NB4 (cell line): Measurements from ENCODE around the gene IRAK4.

Experiments
- MYC ChIP-seq: IDR thresholded peaks from 2 replicates; pipeline ENCODE4 v1.6.1; 2011; ENCODE audit warnings: low read depth, low read length
- POLR2A ChIP-seq: IDR thresholded peaks from 2 replicates; pipeline ENCODE4 v1.6.1; 2011; ENCODE audit warnings: mild to moderate bottlenecking; ENCODE audit not compliant: insufficient read length; ENCODE audit errors: extremely low read depth
- TF ChIP-seq, protein P1 (sequence below): IDR thresholded peaks from one replicate; pipeline ENCODE4 v1.5.1; 2012; ENCODE audit warnings: low read depth, low read length
- TF ChIP-seq, protein P2 (sequence below): IDR thresholded peaks from 2 replicates; pipeline ENCODE4 v1.6.1; 2011; ENCODE audit warnings: low read depth, low read length

DNA sequence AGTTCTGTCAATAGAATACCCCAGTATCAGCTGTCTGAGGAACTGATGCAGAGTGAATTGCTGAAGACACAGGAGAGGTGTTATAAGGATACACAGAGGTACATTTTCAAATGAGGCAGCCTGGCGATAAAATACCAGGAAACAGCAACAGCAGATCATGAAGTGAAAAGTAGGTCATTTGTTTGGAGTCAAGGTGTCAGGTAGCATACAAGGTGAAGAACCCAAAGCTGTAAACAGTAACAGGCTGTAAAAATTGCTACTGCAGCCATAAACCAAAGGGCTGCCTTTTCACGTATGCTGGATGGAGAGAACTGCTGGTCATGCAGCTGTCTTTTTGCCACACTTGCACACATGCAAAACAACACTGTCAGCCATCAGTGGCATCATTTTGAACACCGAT, 56.7 kb downstream of the IRAK4 start:
- TF ChIP-seq, protein P1, sequence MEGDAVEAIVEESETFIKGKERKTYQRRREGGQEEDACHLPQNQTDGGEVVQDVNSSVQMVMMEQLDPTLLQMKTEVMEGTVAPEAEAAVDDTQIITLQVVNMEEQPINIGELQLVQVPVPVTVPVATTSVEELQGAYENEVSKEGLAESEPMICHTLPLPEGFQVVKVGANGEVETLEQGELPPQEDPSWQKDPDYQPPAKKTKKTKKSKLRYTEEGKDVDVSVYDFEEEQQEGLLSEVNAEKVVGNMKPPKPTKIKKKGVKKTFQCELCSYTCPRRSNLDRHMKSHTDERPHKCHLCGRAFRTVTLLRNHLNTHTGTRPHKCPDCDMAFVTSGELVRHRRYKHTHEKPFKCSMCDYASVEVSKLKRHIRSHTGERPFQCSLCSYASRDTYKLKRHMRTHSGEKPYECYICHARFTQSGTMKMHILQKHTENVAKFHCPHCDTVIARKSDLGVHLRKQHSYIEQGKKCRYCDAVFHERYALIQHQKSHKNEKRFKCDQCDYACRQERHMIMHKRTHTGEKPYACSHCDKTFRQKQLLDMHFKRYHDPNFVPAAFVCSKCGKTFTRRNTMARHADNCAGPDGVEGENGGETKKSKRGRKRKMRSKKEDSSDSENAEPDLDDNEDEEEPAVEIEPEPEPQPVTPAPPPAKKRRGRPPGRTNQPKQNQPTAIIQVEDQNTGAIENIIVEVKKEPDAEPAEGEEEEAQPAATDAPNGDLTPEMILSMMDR, result no peak
- TF ChIP-seq, protein P2, sequence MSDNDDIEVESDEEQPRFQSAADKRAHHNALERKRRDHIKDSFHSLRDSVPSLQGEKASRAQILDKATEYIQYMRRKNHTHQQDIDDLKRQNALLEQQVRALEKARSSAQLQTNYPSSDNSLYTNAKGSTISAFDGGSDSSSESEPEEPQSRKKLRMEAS, result no peak
- TF ChIP-seq POLR2A (no peak), MYC (no peak)
